CD4-positive, alpha-beta T cell (primary cell): ENCODE data around the gene CACNA1H. TPM values are rescaled to one million over a fixed set of nuclear protein-coding genes. Genes with fewer than 3 reads are reported as not detected.

Experiments used
- ATAC-seq: fragments of 200-7000 bp; cut with Tn5 transposase; one replicate; pipeline ENCODE4 v1.10.0; 2022; ENCODE audit warnings: mild to moderate bottlenecking; ENCODE audit not compliant: poor library complexity
- CTCF ChIA-PET: fragments of 350-600 bp; sonication (Branson Sonifier 250); formaldehyde crosslinking; loops from one replicate; lab custom pipeline; 2021; ENCODE audit warnings: antibody characterized with exemption, inconsistent platforms; lab: Charles Lee
- POLR2A ChIA-PET: fragments of 350-600 bp; sonication (Branson Sonifier 250); formaldehyde crosslinking; loops from one replicate; lab custom pipeline; 2021; ENCODE audit warnings: antibody characterized with exemption, inconsistent platforms; lab: Charles Lee
- DNase-seq, 14 experiments: peaks; one replicate each; pipeline ENCODE4 v3.0.0-alpha.2; 2013 to 2020; ENCODE audit warnings: mixed read lengths in 2 of 14
- H3K27ac ChIP-seq, 2 donors: one replicate each; pipeline versions ENCODE4 v1.5.1 to v1.7.0; 2013; ENCODE audit warnings: low read length in 2 of 2, low read depth in 1 of 2, mild to moderate bottlenecking in 1 of 2
- H3K27me3 ChIP-seq, 2 experiments: 1 replicate in 1 of 2; 2 replicates in 1 of 2; pipeline versions ENCODE4 v1.6.1 to v1.7.0; 2013; ENCODE audit warnings: low read length in 2 of 2, control low read depth in 1 of 2, mild to moderate bottlenecking in 1 of 2, moderate library complexity in 1 of 2; ENCODE audit not compliant: insufficient read depth in 2 of 2, control insufficient read depth in 1 of 2
- H3K36me3 ChIP-seq: one replicate; pipeline ENCODE4 v1.6.1; 2013; ENCODE audit warnings: low read length, control low read depth; ENCODE audit not compliant: insufficient read depth
- H3K4me1 ChIP-seq: one replicate; pipeline ENCODE4 v1.6.1; 2013; ENCODE audit warnings: low read length, control low read depth; ENCODE audit not compliant: insufficient read depth
- H3K4me3 ChIP-seq: one replicate; pipeline ENCODE4 v1.5.1; 2013; ENCODE audit warnings: mild to moderate bottlenecking, low read length, moderate library complexity
- H3K9me3 ChIP-seq, 2 experiments: 1 replicate in 1 of 2; 2 replicates in 1 of 2; pipeline versions ENCODE4 v1.6.1 to v1.7.0; 2013; ENCODE audit warnings: low read length in 2 of 2, mild to moderate bottlenecking in 2 of 2, control low read depth in 1 of 2, moderate library complexity in 1 of 2; ENCODE audit not compliant: control insufficient read depth in 1 of 2, insufficient read depth in 1 of 2
- H3K27ac Mint-ChIP-seq: one replicate; pipeline ENCODE4 v1.8.0; 2020; ENCODE audit warnings: mixed read lengths
- H3K27me3 Mint-ChIP-seq: one replicate; pipeline ENCODE4 v1.8.0; 2021; ENCODE audit warnings: mixed read lengths
- H3K36me3 Mint-ChIP-seq: one replicate; pipeline ENCODE4 v1.8.0; 2021; ENCODE audit warnings: low read depth, mixed read lengths
- H3K4me1 Mint-ChIP-seq: one replicate; pipeline ENCODE4 v1.8.0; 2021; ENCODE audit warnings: low read depth, mixed read lengths
- H3K4me3 Mint-ChIP-seq: one replicate; pipeline ENCODE4 v1.8.0; 2020; ENCODE audit warnings: mild to moderate bottlenecking, mixed read lengths
- H3K9me3 Mint-ChIP-seq: one replicate; pipeline ENCODE4 v1.8.0; 2020; ENCODE audit warnings: mixed read lengths
- intact Hi-C, 2 experiments: fragments of 100-400 bp; cut with DNase I in 1 of 2; cut with micrococcal nuclease in 1 of 2; formaldehyde crosslinking; loops; one replicate each; pipeline versions ENCODE4 v1.15.1 to v1.9.0; 2023 to 2025; cut with DNase I, micrococcal nuclease
- total RNA-seq, 174 experiments: library from RNA in 2 of 174; stranded (reverse) in 2 of 174; gene quantifications; one replicate each; pipeline ENCODE4 v1.2.3 and lab custom pipeline; 2021 to 2026
- TF ChIP-seq, protein P1 (sequence below): fragments of 200-600 bp; IDR thresholded peaks from one replicate; pipeline ENCODE4 v1.8.0; 2022; ENCODE audit warnings: antibody characterized with exemption, mild to moderate bottlenecking

The CACNA1H gene
- total RNA-seq, 2 experiments from 2014 or later, result 5.7 to 6.3 TPM

DNA sequence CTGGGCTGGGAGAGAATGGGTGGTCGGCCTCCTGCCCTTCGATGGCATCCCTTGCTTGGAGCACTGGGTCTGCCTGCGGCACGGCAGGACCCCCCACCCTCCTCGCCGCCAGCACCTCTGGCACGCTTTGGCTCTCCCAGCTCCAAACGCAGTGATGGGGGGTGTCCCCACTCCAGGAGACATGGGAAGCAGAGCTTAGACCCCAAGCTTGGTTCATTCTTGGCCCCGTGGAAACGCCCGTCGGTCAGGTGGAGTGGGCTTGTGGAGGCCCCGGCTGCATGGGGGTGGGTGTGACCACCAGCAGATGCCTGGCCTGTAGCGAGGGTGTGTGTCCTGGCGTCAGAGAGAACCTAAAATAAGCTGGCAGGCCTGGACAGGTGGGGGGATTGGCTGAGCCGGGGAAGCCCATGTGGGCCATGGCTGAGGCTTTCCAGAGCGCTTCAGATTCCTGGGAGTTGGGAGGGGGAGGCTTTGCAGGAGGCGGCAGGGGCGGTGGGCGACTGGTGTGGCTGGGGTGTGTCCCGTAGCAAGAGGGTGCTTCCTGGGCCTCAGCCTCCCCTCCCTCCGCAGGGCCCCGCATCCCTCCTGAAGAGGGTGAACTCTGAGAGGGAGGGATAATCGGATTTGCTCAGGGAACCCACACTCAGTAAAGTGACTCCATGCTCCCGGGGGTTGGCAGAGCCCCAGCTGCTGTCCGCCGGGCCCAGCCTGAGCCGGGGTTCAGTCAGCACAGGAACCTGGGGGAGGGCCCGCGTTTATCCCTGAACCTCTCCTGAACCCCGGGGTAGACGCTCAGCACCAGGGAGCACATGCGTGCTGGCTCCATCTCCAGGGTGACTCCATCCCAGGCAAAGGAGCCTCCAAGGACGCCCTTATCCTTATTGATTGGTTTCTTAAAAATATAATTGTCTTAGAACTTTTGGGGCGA is 3.4 kb downstream of the CACNA1H start:
- no peak overlapping the region for H3K27ac ChIP-seq
- Mint-ChIP-seq H3K27ac (no peak overlapping the region), H3K4me3 (no peak overlapping the region), H3K36me3 (no peaks in the 10 kb centered on the region), H3K4me1 (no peaks in the 10 kb centered on the region), H3K9me3 (no peaks in the 10 kb centered on the region), H3K27me3 (peaks cover 20% of the 10 kb centered on the region)
- POLR2A ChIA-PET, result no interaction called here
- CTCF ChIA-PET, result no interaction called here
- H3K36me3 ChIP-seq, result no peaks in the 10 kb centered on the region
- intact Hi-C loops, result no loop called here
- no peak overlapping the region for H3K4me3 ChIP-seq
- H3K9me3 ChIP-seq, result peaks cover 0 to 31% of the 10 kb centered on the region in 2 experiments
- TF ChIP-seq, protein P1, sequence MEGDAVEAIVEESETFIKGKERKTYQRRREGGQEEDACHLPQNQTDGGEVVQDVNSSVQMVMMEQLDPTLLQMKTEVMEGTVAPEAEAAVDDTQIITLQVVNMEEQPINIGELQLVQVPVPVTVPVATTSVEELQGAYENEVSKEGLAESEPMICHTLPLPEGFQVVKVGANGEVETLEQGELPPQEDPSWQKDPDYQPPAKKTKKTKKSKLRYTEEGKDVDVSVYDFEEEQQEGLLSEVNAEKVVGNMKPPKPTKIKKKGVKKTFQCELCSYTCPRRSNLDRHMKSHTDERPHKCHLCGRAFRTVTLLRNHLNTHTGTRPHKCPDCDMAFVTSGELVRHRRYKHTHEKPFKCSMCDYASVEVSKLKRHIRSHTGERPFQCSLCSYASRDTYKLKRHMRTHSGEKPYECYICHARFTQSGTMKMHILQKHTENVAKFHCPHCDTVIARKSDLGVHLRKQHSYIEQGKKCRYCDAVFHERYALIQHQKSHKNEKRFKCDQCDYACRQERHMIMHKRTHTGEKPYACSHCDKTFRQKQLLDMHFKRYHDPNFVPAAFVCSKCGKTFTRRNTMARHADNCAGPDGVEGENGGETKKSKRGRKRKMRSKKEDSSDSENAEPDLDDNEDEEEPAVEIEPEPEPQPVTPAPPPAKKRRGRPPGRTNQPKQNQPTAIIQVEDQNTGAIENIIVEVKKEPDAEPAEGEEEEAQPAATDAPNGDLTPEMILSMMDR, result no peak
- DNase-seq (no peak), ATAC-seq (no peak)
- H3K27me3 ChIP-seq, result peaks cover 29 to 40% of the 10 kb centered on the region in 2 experiments
- H3K4me1 ChIP-seq, result peaks cover 18% of the 10 kb centered on the region

DNA sequence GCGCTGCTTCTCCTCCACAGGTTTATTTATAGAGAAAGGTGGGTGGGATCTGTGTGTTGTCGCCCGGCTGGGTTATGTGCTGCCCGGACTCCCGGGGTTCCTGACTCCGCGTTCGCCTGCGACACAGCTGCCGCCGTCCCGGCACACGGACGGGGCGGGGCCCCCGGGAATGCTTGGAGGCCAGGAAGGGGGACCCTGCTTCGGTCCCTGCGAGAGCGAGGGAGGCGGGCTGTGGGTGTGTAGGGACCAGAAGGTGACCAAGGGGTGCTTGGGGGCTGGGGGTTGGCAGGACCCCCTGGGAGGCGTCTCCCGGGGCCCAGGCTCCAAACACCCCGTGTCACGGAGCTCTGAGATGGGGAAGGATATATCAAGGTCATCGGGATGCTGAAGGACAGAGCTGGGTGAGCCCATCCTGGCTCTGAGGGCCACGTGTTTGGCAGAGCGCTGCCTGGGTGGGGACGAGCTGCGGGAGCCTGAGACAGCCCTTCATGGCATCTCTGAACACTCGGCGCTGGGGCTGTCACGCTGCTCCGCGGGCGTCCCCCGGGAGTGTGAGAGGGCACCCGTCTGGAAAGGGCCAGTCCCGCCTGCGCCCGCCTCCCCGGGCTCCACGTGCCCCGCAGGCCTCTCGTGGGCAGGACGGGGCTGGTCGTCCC is 4.2 kb downstream of the CACNA1H start:
- H3K27ac ChIP-seq, result no peak overlapping the region
- Mint-ChIP-seq H3K36me3 (no peaks in the 10 kb centered on the region), H3K4me3 (no peak overlapping the region), H3K27ac (no peak overlapping the region), H3K4me1 (no peaks in the 10 kb centered on the region), H3K9me3 (no peaks in the 10 kb centered on the region), H3K27me3 (peaks cover 20% of the 10 kb centered on the region)
- TF ChIP-seq, protein P1, result no peak
- CTCF ChIA-PET, result no interaction called here
- DNase-seq (no peak), ATAC-seq (no peak)
- H3K4me3 ChIP-seq, result no peak overlapping the region
- H3K27me3 ChIP-seq, result peaks cover 29 to 40% of the 10 kb centered on the region in 2 experiments
- H3K4me1 ChIP-seq, result peaks cover 14% of the 10 kb centered on the region
- peaks cover 0 to 31% of the 10 kb centered on the region in 2 experiments for H3K9me3 ChIP-seq
- POLR2A ChIA-PET, result no interaction called here
- intact Hi-C loops, result no loop called here
- H3K36me3 ChIP-seq, result no peaks in the 10 kb centered on the region

DNA sequence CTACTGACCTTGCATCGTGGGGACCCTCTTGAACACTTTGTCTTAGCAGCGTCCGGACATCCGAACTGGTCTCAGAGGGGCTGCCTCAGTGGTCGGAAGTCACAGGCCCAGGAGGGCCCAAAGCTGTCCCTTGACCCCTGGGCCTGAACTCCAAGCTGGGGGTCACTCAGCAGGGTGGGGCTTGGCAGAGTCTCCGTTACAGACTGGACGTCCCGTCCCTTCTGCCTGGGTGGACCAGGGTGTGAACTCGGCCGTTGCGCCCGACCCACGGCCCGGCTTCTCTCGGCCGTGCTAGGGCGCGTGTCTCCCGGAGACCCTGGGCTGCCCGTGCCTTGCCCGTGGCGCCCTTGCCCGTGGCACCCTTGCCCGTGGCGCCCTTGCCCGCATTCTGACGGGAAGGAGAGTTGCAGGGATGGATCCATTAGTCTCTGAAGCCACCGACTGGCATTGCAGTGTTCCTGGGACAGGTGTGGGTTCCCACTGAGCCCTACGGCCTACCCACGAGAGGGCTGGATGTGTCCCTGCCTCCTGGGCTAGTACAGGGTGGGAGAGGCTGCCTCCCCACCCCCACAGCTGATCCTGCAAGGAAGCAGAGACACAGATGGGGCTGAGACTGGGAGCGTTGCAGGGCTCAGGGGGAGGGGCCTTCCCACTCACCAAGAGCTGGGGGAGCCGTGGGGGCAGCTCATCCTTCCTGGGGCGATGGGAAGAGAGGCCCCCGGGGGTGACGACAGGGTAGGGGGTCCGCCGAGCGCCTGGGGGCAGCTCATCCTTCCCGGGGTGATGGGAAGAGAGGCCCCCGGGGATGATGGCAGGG is 4.9 kb downstream of the CACNA1H start:
- Histone ChIP-seq H3K27ac (no peak overlapping the region), H3K27me3 (peaks cover 29 to 40% of the 10 kb centered on the region in 2 experiments), H3K9me3 (peaks cover 0 to 33% of the 10 kb centered on the region in 2 experiments), H3K36me3 (no peaks in the 10 kb centered on the region), H3K4me3 (no peak overlapping the region), H3K4me1 (peaks cover 12% of the 10 kb centered on the region)
- Mint-ChIP-seq H3K9me3 (no peaks in the 10 kb centered on the region), H3K27me3 (peaks cover 20% of the 10 kb centered on the region), H3K36me3 (no peaks in the 10 kb centered on the region), H3K4me3 (no peak overlapping the region), H3K27ac (no peak overlapping the region), H3K4me1 (no peaks in the 10 kb centered on the region)
- DNase-seq (no peak), ATAC-seq (no peak)
- intact Hi-C loops, result no loop called here
- POLR2A ChIA-PET, result no interaction called here
- CTCF ChIA-PET, result no interaction called here
- TF ChIP-seq, protein P1, result no peak
